H9 (cell line): Measurements from ENCODE around the gene CHEK1. TPM values are rescaled to one million over a fixed set of nuclear protein-coding genes. Genes with fewer than 3 reads are reported as not detected.

ENCODE experiments used
- DNase-seq: peaks from one replicate; pipeline ENCODE4 v3.0.0-alpha.2; 2017
- H2AFZ ChIP-seq: one replicate; pipeline ENCODE4 v1.6.1; 2013; ENCODE audit warnings: mild to moderate bottlenecking, low read length, control low read depth, moderate library complexity
- H2AK5ac ChIP-seq: 2 replicates; pipeline ENCODE4 v1.6.1; 2013; ENCODE audit warnings: low read length, control low read depth, mixed read lengths; ENCODE audit not compliant: insufficient read length
- H2BK120ac ChIP-seq: one replicate; pipeline ENCODE4 v1.6.1; 2013; ENCODE audit warnings: low read depth, mild to moderate bottlenecking, low read length, control low read depth, inconsistent platforms; ENCODE audit not compliant: poor library complexity, severe bottlenecking
- H2BK12ac ChIP-seq: 2 replicates; pipeline ENCODE4 v1.6.1; 2013; ENCODE audit warnings: low read length, control low read depth, mixed read lengths, low read depth; ENCODE audit not compliant: insufficient read length
- H2BK15ac ChIP-seq: 2 replicates; pipeline ENCODE4 v1.6.1; 2013; ENCODE audit warnings: low read depth, low read length, control low read depth
- H2BK20ac ChIP-seq: one replicate; pipeline ENCODE4 v1.6.1; 2013; ENCODE audit warnings: low read depth, mild to moderate bottlenecking, low read length, control low read depth, inconsistent platforms; ENCODE audit not compliant: poor library complexity, severe bottlenecking
- H2BK5ac ChIP-seq: 2 replicates; pipeline ENCODE4 v1.6.1; 2013; ENCODE audit warnings: low read length, control low read depth, mixed read lengths; ENCODE audit not compliant: insufficient read length
- H3K14ac ChIP-seq: 2 replicates; pipeline ENCODE4 v1.6.1; 2013; ENCODE audit warnings: low read length, control low read depth; ENCODE audit not compliant: insufficient read depth
- H3K18ac ChIP-seq: 2 replicates; pipeline ENCODE4 v1.6.1; 2013; ENCODE audit warnings: low read depth, mild to moderate bottlenecking, mixed read lengths, low read length, control low read depth; ENCODE audit not compliant: insufficient read length
- H3K23ac ChIP-seq: 2 replicates; pipeline ENCODE4 v1.6.1; 2013; ENCODE audit warnings: low read length, control low read depth, mixed read lengths, low read depth; ENCODE audit not compliant: insufficient read length
- H3K23me2 ChIP-seq: 2 replicates; pipeline ENCODE4 v1.6.1; 2013; ENCODE audit warnings: low read depth, mild to moderate bottlenecking, mixed read lengths, low read length, control low read depth; ENCODE audit not compliant: insufficient read length, poor library complexity, severe bottlenecking
- H3K27ac ChIP-seq: 2 replicates; pipeline ENCODE4 v1.5.1; 2013; ENCODE audit warnings: low read length, control low read depth, mixed read lengths, low read depth; ENCODE audit not compliant: insufficient read length
- H3K27me3 ChIP-seq: 2 replicates; pipeline ENCODE4 v1.6.1; 2013; ENCODE audit warnings: low read length, control low read depth, inconsistent platforms; ENCODE audit not compliant: insufficient read depth
- H3K4ac ChIP-seq: 2 replicates; pipeline ENCODE4 v1.6.1; 2013; ENCODE audit warnings: low read depth, mild to moderate bottlenecking, control low read depth, inconsistent platforms, low read length, moderate library complexity
- H3K4me1 ChIP-seq: 2 replicates; pipeline ENCODE4 v1.6.1; 2013; ENCODE audit warnings: low read length, control low read depth, inconsistent platforms; ENCODE audit not compliant: insufficient read depth
- H3K4me2 ChIP-seq: 2 replicates; pipeline ENCODE4 v1.6.1; 2013; ENCODE audit warnings: low read length, control low read depth, mixed read lengths; ENCODE audit not compliant: insufficient read length, insufficient read depth
- H3K56ac ChIP-seq: 2 replicates; pipeline ENCODE4 v1.6.1; 2013; ENCODE audit warnings: low read depth, mild to moderate bottlenecking, mixed read lengths, low read length, control low read depth; ENCODE audit not compliant: insufficient read length
- H3K79me1 ChIP-seq: 2 replicates; pipeline ENCODE4 v1.6.1; 2013; ENCODE audit warnings: low read depth, mild to moderate bottlenecking, moderate library complexity, low read length, control low read depth, inconsistent platforms; ENCODE audit not compliant: insufficient read depth, poor library complexity, severe bottlenecking
- H3K79me2 ChIP-seq: 2 replicates; pipeline ENCODE4 v1.6.1; 2013; ENCODE audit warnings: low read length, control low read depth, inconsistent platforms; ENCODE audit not compliant: insufficient read depth
- H3K9ac ChIP-seq: 2 replicates; pipeline ENCODE4 v1.6.1; 2013; ENCODE audit warnings: low read length, control low read depth, mixed read lengths; ENCODE audit not compliant: insufficient read length; ENCODE audit errors: extremely low read depth
- H3K9me3 ChIP-seq: one replicate; pipeline ENCODE4 v1.6.1; 2013; ENCODE audit warnings: low read depth, low read length, inconsistent platforms; ENCODE audit not compliant: control insufficient read depth
- H3T11ph ChIP-seq: one replicate; pipeline ENCODE4 v1.6.1; 2013; ENCODE audit warnings: mild to moderate bottlenecking, low read length, control low read depth, inconsistent platforms
- H4K20me1 ChIP-seq: one replicate; pipeline ENCODE4 v1.6.1; 2013; ENCODE audit not compliant: control insufficient read depth, insufficient read length, insufficient read depth
- H4K5ac ChIP-seq: 2 replicates; pipeline ENCODE4 v1.6.1; 2013; ENCODE audit warnings: low read depth, mild to moderate bottlenecking, mixed read lengths, low read length, control low read depth; ENCODE audit not compliant: insufficient read length
- H4K8ac ChIP-seq: replicated peaks from 2 replicates; pipeline ENCODE4 v1.6.1; 2013; ENCODE audit warnings: low read length, control low read depth, mixed read lengths, low read depth; ENCODE audit not compliant: insufficient read length
- H4K91ac ChIP-seq: 2 replicates; pipeline ENCODE4 v1.6.1; 2013; ENCODE audit warnings: low read depth, mild to moderate bottlenecking, moderate library complexity, mixed read lengths, low read length, control low read depth; ENCODE audit not compliant: insufficient read length
- H3K27ac Mint-ChIP-seq, 3 experiments: 2 replicates in 2 of 3; 3 replicates in 1 of 3; pipeline ENCODE4 v1.8.0; 2020 to 2021; ENCODE audit warnings: mixed read lengths in 3 of 3, mild to moderate bottlenecking in 1 of 3, moderate library complexity in 1 of 3
- H3K27me3 Mint-ChIP-seq: 2 replicates; pipeline ENCODE4 v1.8.0; 2021; ENCODE audit warnings: low read depth, mild to moderate bottlenecking, moderate library complexity, mixed read lengths
- H3K36me3 Mint-ChIP-seq, 3 experiments: 2 replicates in 2 of 3; 3 replicates in 1 of 3; pipeline ENCODE4 v1.8.0; 2020 to 2021; ENCODE audit warnings: low read depth in 3 of 3, mixed read lengths in 3 of 3; ENCODE audit not compliant: insufficient read depth in 1 of 3
- H3K4me1 Mint-ChIP-seq, 2 experiments: 2 replicates each; pipeline ENCODE4 v1.8.0; 2020; ENCODE audit warnings: mixed read lengths in 2 of 2
- H3K4me3 Mint-ChIP-seq, 2 experiments: 2 replicates in 1 of 2; 3 replicates in 1 of 2; pipeline ENCODE4 v1.8.0; 2020 to 2021; ENCODE audit warnings: mild to moderate bottlenecking in 2 of 2, mixed read lengths in 2 of 2, moderate library complexity in 1 of 2
- H3K9me3 Mint-ChIP-seq, 2 experiments: 2 replicates in 1 of 2; 3 replicates in 1 of 2; pipeline ENCODE4 v1.8.0; 2020; ENCODE audit warnings: mild to moderate bottlenecking in 2 of 2, mixed read lengths in 2 of 2, moderate library complexity in 1 of 2
- CTCF ChIP-seq: fragments of 200-600 bp; sonication (generic); conservative IDR thresholded peaks from 3 replicates; pipeline ENCODE4 v1.8.0; 2021; ENCODE audit warnings: antibody characterized with exemption, mild to moderate bottlenecking
- WGBS: extraction: QIAGEN DNeasy Blood & Tissue Kit; methylation state at CpG from one replicate; pipeline ENCODE4 v1.1.7; 2013; ENCODE audit warnings: missing lambda C conversion rate, low lambda C conversion rate, mixed read lengths; ENCODE audit not compliant: insufficient read length; ENCODE audit errors: extremely low coverage; 5-methylcytosine and 5-hydroxymethylcytosine counted together
- total RNA-seq: library from RNA; stranded (reverse); gene quantifications from 2 replicates; pipeline ENCODE4 v1.2.1, GENCODE V29; 2021

Gene CHEK1
- total RNA-seq, 1 experiment from 2014 or later: 126 TPM

GRCh38 chr11:125609545-125609944 is 15.4 kb upstream of the CHEK1 start:
- Mint-ChIP-seq H3K27ac (no peak overlapping the region), H3K36me3 (peaks cover 44 to 86% (median 82%) of the 10 kb centered on the region in 3 experiments; a peak in 6 of 7 replicates), H3K4me3 (no peak overlapping the region), H3K27me3 (no peaks in the 10 kb centered on the region), H3K9me3 (no peaks in the 10 kb centered on the region; a peak in 1 of 5 replicates), H3K4me1 (no peaks in the 10 kb centered on the region)
- no peak for TF ChIP-seq CTCF
- no peak overlapping the region for H2AK5ac ChIP-seq
- DNase-seq: no peak
- H3T11ph ChIP-seq: no peak overlapping the region
- no peak overlapping the region for H2BK120ac ChIP-seq
- H3K56ac ChIP-seq: no peak overlapping the region
- H3K4me1 ChIP-seq: no peaks in the 10 kb centered on the region
- H3K23ac ChIP-seq: no peak overlapping the region
- no CpG with 5 or more reads among the region's 7 CpGs for WGBS
- H4K91ac ChIP-seq: no peak overlapping the region
- no peak overlapping the region for H3K14ac ChIP-seq
- H2BK20ac ChIP-seq: no peak overlapping the region
- no peaks in the 10 kb centered on the region for H3K79me1 ChIP-seq
- no peak overlapping the region for H4K8ac ChIP-seq
- no peaks in the 10 kb centered on the region for H4K20me1 ChIP-seq
- no peak overlapping the region for H2BK12ac ChIP-seq
- H2AFZ ChIP-seq: no peak overlapping the region
- H2BK5ac ChIP-seq: no peak overlapping the region
- H2BK15ac ChIP-seq: no peak overlapping the region
- no peak overlapping the region for H4K5ac ChIP-seq
- H3K23me2 ChIP-seq: no peaks in the 10 kb centered on the region
- H3K27me3 ChIP-seq: no peaks in the 10 kb centered on the region
- no peak overlapping the region for H3K18ac ChIP-seq
- H3K4me2 ChIP-seq: no peak overlapping the region
- no peak overlapping the region for H3K9ac ChIP-seq
- no peaks in the 10 kb centered on the region for H3K9me3 ChIP-seq
- H3K79me2 ChIP-seq: no peaks in the 10 kb centered on the region
- no peak overlapping the region for H3K4ac ChIP-seq
- H3K27ac ChIP-seq: no peak overlapping the region
